ENCODE data around the gene CA4. TPM values are rescaled to one million over a fixed set of nuclear protein-coding genes. Genes with fewer than 3 reads are reported as not detected.
A peak's percentile ranks its signal among the peaks of the same experiment; 100 is the strongest.

The CA4 gene
- total and polyA plus RNA-seq, 9 of the 15 experiments (the other 6 are each of a cell fraction or from before 2014, with no cell fraction given): 0.13 TPM; not detected in 7

DNA sequence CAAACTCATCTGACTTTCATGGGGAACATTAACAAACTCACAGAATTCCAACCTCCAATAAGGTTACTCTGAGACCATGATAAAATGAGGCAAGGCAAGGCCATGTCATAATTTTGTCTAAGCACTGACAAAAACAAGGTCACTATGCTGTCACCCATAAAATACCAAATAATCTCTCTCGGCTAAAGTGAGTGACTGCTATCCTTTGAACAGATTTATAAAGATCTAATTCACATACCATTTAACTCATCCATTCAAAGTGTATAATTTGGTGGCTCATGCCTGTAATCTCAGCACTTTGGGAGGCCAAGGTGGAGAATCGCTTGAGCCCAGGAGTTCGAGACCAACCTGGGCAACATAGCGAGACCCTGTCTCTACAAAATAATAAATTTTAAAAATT is 20.6 kb upstream of the CA4 start:
- in situ Hi-C loops (cut with MboI): no loop called here
- Histone ChIP-seq H3K27ac (ENCODE audit: extremely low read depth, low read depth, low read length) (no peak overlapping the region), H3K79me2 (ENCODE audit: control insufficient read depth, insufficient read depth, low read length) (no peaks in the 10 kb centered on the region), H3K9ac (ENCODE audit: insufficient read depth in 1 of 2, low read depth in 2 of 2, low read length in 2 of 2) (no peak overlapping the region), H3K4me3 (no peak overlapping the region), H3K9me3 (replicated peaks; ENCODE audit: control insufficient read depth, insufficient read depth, low read depth, low read length) (no peaks in the 10 kb centered on the region), H3K4me2 (ENCODE audit: insufficient read depth, low read length) (no peak overlapping the region), H3K27me3 (ENCODE audit: control insufficient read depth in 2 of 2, insufficient read depth in 2 of 2, low read length in 2 of 2) (no peaks in the 10 kb centered on the region), H3K4me1 (replicated peaks in 1 of 2; ENCODE audit: control insufficient read depth in 2 of 2, insufficient read depth in 2 of 2, low read length in 2 of 2) (peaks cover 5 to 8% of the 10 kb centered on the region in 2 experiments; a peak in 3 of 5 replicates), H3K9me1 (ENCODE audit: control insufficient read depth, insufficient read depth, low read length) (no peaks in the 10 kb centered on the region), H3K36me3 (ENCODE audit: control insufficient read depth, insufficient read depth, low read length) (peaks cover 6% of the 10 kb centered on the region; the same call in 2 of the 3 replicates), H2AFZ (ENCODE audit: low read depth, low read length) (no peak overlapping the region), H4K20me1 (replicated peaks; ENCODE audit: control insufficient read depth, insufficient read depth, low read length) (no peaks in the 10 kb centered on the region)
- DNase-seq (ENCODE audit: extremely low read depth in 1 of 4, low spot score in 3 of 4) (no peak), FAIRE-seq (no peak), ATAC-seq (no peak)
- TF ChIP-seq, protein P1, sequence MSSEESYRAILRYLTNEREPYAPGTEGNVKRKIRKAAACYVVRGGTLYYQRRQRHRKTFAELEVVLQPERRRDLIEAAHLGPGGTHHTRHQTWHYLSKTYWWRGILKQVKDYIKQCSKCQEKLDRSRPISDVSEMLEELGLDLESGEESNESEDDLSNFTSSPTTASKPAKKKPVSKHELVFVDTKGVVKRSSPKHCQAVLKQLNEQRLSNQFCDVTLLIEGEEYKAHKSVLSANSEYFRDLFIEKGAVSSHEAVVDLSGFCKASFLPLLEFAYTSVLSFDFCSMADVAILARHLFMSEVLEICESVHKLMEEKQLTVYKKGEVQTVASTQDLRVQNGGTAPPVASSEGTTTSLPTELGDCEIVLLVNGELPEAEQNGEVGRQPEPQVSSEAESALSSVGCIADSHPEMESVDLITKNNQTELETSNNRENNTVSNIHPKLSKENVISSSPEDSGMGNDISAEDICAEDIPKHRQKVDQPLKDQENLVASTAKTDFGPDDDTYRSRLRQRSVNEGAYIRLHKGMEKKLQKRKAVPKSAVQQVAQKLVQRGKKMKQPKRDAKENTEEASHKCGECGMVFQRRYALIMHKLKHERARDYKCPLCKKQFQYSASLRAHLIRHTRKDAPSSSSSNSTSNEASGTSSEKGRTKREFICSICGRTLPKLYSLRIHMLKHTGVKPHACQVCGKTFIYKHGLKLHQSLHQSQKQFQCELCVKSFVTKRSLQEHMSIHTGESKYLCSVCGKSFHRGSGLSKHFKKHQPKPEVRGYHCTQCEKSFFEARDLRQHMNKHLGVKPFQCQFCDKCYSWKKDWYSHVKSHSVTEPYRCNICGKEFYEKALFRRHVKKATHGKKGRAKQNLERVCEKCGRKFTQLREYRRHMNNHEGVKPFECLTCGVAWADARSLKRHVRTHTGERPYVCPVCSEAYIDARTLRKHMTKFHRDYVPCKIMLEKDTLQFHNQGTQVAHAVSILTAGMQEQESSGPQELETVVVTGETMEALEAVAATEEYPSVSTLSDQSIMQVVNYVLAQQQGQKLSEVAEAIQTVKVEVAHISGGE (CRISPR knock-in tag; IDR thresholded peaks at IDR 0.05): peak in 1 of 3 experiments; percentile 63; a peak in 2 of 6 replicates
- no peak for TF ChIP-seq ZNF41 (CRISPR knock-in tag; conservative IDR thresholded peaks at IDR 0.05)
- no TSS peak for BruUV-seq (replicated peaks)
- ChIA-PET POLR2A (no interaction called here), CTCF (ENCODE audit: low intra/inter-chr PET ratio) (no interaction called here)
- 38% methylated on average over 4 of the region's 4 CpGs for WGBS (ENCODE audit: insufficient coverage, low coverage, missing lambda C conversion rate)
- intact Hi-C loops (cut with micrococcal nuclease): no loop called here
